Stomach (tissue), 9 donors: ENCODE measurements around the gene GFY. TPM values are rescaled to one million over a fixed set of nuclear protein-coding genes. Genes with fewer than 3 reads are reported as not detected.

Experiments used
- DNase-seq, 2 donors: peaks; one replicate each; pipeline versions ENCODE4 v3.0.0 to v3.0.0-alpha.2; 2013 to 2019
- H3K27ac ChIP-seq, 5 donors: fragments of 200-600 bp in 4 of 5; sonication (generic) in 4 of 5; one replicate each; pipeline ENCODE4 v1.5.1; 2013 to 2019; ENCODE audit warnings: mild to moderate bottlenecking in 1 of 5, moderate library complexity in 1 of 5
- H3K27me3 ChIP-seq, 3 donors: fragments of 200-600 bp; sonication (generic); one replicate each; pipeline ENCODE4 v1.5.1; 2017 to 2019; ENCODE audit warnings: mixed run types in 1 of 3
- H3K36me3 ChIP-seq, 4 donors: fragments of 200-600 bp; sonication (generic); 1 replicate in 3 of 4; 2 replicates in 1 of 4; pipeline ENCODE4 v1.5.1; 2016 to 2019
- H3K4me1 ChIP-seq, 4 donors: fragments of 200-600 bp; sonication (generic); one replicate each; pipeline ENCODE4 v1.5.1; 2016 to 2019
- H3K4me3 ChIP-seq, 4 donors: fragments of 200-600 bp; sonication (generic) in 3 of 4; one replicate each; pipeline ENCODE4 v1.5.1; 2016 to 2019; ENCODE audit warnings: mild to moderate bottlenecking in 1 of 4
- H3K9me3 ChIP-seq, 4 donors: fragments of 200-600 bp; sonication (generic); one replicate each; pipeline ENCODE4 v1.5.1; 2016 to 2019
- EP300 ChIP-seq: sonication (generic); formaldehyde crosslinking; IDR thresholded peaks from one replicate; pipeline ENCODE4 v1.6.1; 2017; ENCODE audit warnings: antibody characterized with exemption
- POLR2A ChIP-seq, 4 donors: fragments of 450-650 bp; IDR thresholded peaks; one replicate each; pipeline ENCODE4 v1.6.1; 2016; ENCODE audit warnings: antibody characterized with exemption in 4 of 4, control low read depth in 2 of 4, mild to moderate bottlenecking in 1 of 4, moderate library complexity in 1 of 4
- POLR2AphosphoS5 ChIP-seq, 3 donors: sonication (generic); formaldehyde crosslinking; IDR thresholded peaks; one replicate each; pipeline ENCODE4 v1.6.1; 2016; ENCODE audit warnings: antibody characterized with exemption in 3 of 3
- WGBS, 5 donors: extraction: QIAGEN DNeasy Blood & Tissue Kit in 3 of 5; methylation state at CpG; one replicate each; pipeline versions ENCODE4 v1.1.5 to v1.1.7; 2013 to 2018; 5-methylcytosine and 5-hydroxymethylcytosine counted together
- intact Hi-C: fragments of 100-400 bp; cut with DNase I; formaldehyde crosslinking; loops from one replicate; pipeline ENCODE4 v1.15.1; 2023; ENCODE audit warnings: low total_unique reads
- polyA plus RNA-seq, 3 donors: library from polyadenylated mRNA; stranded (reverse); fragments of 200-250 nt; gene quantifications; one replicate each; pipeline ENCODE4 v1.2.3, GENCODE V29; 2013
- total RNA-seq, 5 donors: library from RNA; depleted of rRNA; stranded (reverse); fragments of >200 nt; gene quantifications; one replicate each; pipeline versions ENCODE4 v1.1.0 to v1.2.3, GENCODE V29; 2014 to 2016
- TF ChIP-seq, protein P1 (sequence below), 7 experiments: fragments of 450-650 bp in 4 of 7; fragments of 200-600 bp in 3 of 7; sonication (generic) in 3 of 7; IDR thresholded peaks; one replicate each; pipeline ENCODE4 v1.5.1; 2016 to 2019; ENCODE audit warnings: antibody characterized with exemption in 7 of 7, control low read depth in 2 of 7, mild to moderate bottlenecking in 1 of 7
- donor health status: healthy with polysubstance abuse.
- donor health status: Bipolar disorder and iron deficiency.
- donor health status: healthy.

The GFY gene
- total and polyA plus RNA-seq, 8 donors: not detected

DNA sequence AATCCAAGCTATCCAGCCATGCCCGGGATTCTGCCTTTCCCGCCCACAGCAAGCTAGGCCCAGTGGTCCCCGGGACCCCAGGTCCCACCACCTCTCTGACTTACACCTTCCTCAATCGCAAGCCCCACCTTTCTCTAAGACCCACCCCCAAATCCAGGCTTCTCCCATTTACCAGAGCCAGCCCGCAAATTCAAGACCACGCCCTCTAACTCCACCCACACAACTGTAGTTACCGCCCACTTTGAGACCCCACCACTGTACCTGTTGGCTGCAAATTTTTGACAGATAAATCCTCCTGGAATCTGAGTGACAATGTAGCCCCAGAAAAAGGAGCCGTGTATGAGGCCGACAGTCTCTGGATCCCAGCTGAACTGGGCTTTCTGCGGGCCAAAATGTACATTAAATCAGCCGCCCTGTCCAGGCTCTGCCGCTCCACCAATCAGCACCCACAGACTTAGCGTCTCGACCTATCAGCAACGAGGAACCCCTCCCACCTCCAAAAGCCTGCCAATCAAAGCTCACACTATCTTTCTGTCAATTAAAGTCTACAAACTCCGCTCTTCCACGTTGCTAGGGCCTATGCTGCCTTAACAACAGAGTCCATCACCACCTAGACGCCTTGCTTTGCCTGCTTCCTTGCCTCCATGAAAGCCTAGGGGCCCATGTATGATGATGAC lies 9.9 kb downstream of the GFY start:
- Histone ChIP-seq H3K4me3 (no peak overlapping the region), H3K4me1 (peaks cover 0 to 18% (median 10%) of the 10 kb centered on the region in 4 donors), H3K9me3 (no peaks in the 10 kb centered on the region), H3K27ac (no peak overlapping the region), H3K27me3 (peaks cover 30 to 100% (median 98%) of the 10 kb centered on the region in 3 donors), H3K36me3 (no peaks in the 10 kb centered on the region)
- DNase-seq: no peak
- intact Hi-C loops: loop anchor here (5.0 kb wide), 1 partner anchor 38 kb away; no protein-coding TSS in a partner anchor
- TF ChIP-seq POLR2A (IDR thresholded peaks at IDR 0.05): no peak
- 84 to 88% (median 85%) methylated on average over 18 of the region's 18 CpGs for WGBS, 5 donors

DNA sequence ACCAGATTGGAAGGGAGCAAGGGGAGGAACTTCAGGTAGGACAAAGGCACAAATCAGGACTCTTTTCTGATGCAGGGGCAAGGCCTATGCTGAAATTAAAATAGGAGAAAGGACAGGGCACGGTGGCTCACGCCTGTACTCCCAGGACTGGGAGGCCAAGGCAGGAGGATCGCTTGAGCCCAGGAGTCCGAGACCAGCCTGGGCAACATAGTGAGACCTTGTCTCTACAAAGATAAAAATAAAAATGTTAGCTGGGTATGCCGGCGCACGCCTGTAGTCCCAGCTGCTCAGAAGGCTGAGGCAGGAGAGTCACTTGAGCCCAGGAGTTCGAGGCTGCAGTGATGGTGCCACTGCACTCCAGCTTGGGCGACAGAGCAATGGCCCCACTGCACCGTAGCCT lies 10.5 kb downstream of the GFY start:
- WGBS, 5 donors: 80 to 84% (median 82%) methylated on average over 10 of the region's 10 CpGs
- Histone ChIP-seq H3K4me3 (no peak overlapping the region), H3K36me3 (no peaks in the 10 kb centered on the region), H3K4me1 (peaks cover 0 to 18% (median 10%) of the 10 kb centered on the region in 4 donors), H3K9me3 (no peaks in the 10 kb centered on the region), H3K27ac (no peak overlapping the region), H3K27me3 (peaks cover 27 to 100% (median 98%) of the 10 kb centered on the region in 3 donors)
- intact Hi-C loops: no loop called here
- DNase-seq: no peak
- TF ChIP-seq POLR2A (IDR thresholded peaks at IDR 0.05) (no peak), POLR2AphosphoS5 (IDR thresholded peaks at IDR 0.05) (no peak), EP300 (no peak)
- TF ChIP-seq, protein P1, sequence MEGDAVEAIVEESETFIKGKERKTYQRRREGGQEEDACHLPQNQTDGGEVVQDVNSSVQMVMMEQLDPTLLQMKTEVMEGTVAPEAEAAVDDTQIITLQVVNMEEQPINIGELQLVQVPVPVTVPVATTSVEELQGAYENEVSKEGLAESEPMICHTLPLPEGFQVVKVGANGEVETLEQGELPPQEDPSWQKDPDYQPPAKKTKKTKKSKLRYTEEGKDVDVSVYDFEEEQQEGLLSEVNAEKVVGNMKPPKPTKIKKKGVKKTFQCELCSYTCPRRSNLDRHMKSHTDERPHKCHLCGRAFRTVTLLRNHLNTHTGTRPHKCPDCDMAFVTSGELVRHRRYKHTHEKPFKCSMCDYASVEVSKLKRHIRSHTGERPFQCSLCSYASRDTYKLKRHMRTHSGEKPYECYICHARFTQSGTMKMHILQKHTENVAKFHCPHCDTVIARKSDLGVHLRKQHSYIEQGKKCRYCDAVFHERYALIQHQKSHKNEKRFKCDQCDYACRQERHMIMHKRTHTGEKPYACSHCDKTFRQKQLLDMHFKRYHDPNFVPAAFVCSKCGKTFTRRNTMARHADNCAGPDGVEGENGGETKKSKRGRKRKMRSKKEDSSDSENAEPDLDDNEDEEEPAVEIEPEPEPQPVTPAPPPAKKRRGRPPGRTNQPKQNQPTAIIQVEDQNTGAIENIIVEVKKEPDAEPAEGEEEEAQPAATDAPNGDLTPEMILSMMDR (IDR thresholded peaks at IDR 0.05): no peak

DNA sequence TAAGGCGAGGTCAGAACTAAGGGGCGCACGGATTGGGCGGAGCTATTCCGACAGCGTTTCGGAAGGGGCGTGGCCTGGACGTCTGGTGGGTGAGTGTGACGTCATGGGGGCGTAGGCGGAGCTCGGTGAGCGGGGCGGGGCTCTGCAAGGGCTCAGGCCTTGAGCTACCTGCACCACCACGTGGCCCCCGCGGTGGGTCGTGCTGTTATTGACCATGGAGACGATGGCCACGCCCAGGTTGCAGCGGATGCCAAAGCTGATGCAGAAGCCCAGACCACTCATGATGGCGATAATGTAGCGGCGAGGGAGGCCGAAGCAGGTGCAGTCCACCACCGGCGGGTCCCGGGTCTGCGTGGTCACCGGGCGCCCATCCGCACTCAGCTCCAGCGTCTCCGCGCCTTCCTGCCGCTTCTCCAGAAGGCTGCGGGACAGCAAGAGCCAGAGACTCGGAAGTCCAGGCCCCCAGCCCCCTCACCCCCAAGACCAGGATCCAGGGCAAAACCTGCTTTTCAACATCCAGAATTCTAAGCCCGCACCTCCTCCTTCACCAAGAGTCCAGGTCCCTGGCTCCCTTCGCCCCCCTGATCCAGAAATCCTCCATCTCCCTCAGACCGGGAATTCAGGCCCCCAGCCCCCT lies 11.3 kb downstream of the GFY start:
- TF ChIP-seq EP300 (no peak), POLR2AphosphoS5 (IDR thresholded peaks at IDR 0.05) (no peak), POLR2A (IDR thresholded peaks at IDR 0.05) (no peak)
- TF ChIP-seq, protein P1 (IDR thresholded peaks at IDR 0.05): no peak
- 10 to 14% (median 11%) methylated on average over 22 to 42 of the region's 42 CpGs for whole genome bisulfite sequencing, 5 donors
- intact Hi-C loops: no loop called here
- Histone ChIP-seq H3K36me3 (no peaks in the 10 kb centered on the region), H3K27me3 (peaks cover 27 to 100% (median 98%) of the 10 kb centered on the region in 3 donors), H3K4me3 (no peak overlapping the region), H3K4me1 (peaks cover 0 to 25% (median 14%) of the 10 kb centered on the region in 4 donors), H3K27ac (no peak overlapping the region), H3K9me3 (no peaks in the 10 kb centered on the region)
- peak in 1 of 2 donors; percentile 76 for DNase-seq

DNA sequence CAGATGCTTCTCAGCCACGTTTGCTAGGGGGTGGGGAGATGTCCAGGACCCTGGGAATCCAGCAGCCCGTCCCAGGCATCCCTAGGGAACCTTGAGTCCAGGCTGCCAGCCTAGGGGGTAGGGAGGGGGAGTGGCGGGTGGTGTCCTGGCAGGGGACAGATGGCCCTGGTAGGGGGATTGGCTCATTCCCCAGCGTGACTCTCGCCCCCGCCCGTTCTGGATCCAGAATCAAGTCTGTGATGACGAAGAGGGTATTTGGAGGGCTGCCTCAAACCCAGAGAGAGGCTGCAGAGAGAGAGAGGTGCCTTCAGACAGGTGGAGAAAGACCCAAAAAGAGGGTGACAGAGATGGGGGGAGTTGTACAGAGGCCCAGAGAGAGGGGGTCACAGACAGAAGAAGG lies 12.0 kb downstream of the GFY start:
- DNase-seq: no peak
- no peaks in the 10 kb centered on the region for H3K36me3 ChIP-seq
- H3K4me1 ChIP-seq: peaks cover 0 to 30% (median 17%) of the 10 kb centered on the region in 4 donors
- no peak overlapping the region for H3K27ac ChIP-seq
- peaks cover 26 to 100% (median 98%) of the 10 kb centered on the region in 3 donors for H3K27me3 ChIP-seq
- no peaks in the 10 kb centered on the region for H3K9me3 ChIP-seq
- WGBS, 5 donors: 19 to 22% (median 20%) methylated on average over 8 of the region's 8 CpGs
- H3K4me3 ChIP-seq: no peak overlapping the region
- intact Hi-C loops: no loop called here
- no peak for TF ChIP-seq POLR2A (IDR thresholded peaks at IDR 0.05)
- TF ChIP-seq POLR2AphosphoS5 (IDR thresholded peaks at IDR 0.05): no peak
- TF ChIP-seq, protein P1 (IDR thresholded peaks at IDR 0.05): no peak
- no peak for TF ChIP-seq EP300

DNA sequence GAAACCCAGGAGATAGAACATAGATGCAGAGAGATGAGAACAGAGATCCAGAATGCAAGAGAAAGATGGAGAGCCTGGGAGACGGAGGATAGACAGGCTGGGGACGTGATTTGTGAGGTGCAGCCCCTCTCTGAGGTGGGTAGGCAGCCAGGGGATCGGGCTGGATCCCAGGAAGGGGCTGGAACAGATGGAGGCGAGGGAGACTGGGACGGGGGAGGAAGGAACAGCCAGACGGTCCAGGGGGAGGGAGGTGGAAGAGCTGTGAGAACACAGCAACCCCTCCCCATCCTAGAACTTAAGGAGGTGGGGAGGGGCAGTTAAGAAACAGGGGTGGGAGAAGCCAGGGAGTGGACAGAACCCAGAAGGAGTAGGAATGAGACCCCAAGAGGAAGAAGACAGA lies 13.1 kb downstream of the GFY start:
- H3K9me3 ChIP-seq: no peaks in the 10 kb centered on the region
- H3K4me3 ChIP-seq: no peak overlapping the region
- H3K36me3 ChIP-seq: no peaks in the 10 kb centered on the region
- 13 to 20% (median 15%) methylated on average over 6 of the region's 6 CpGs for WGBS, 5 donors
- H3K27me3 ChIP-seq: peaks cover 16 to 99% (median 89%) of the 10 kb centered on the region in 3 donors
- intact Hi-C loops: no loop called here
- H3K4me1 ChIP-seq: peaks cover 0 to 34% (median 20%) of the 10 kb centered on the region in 4 donors
- TF ChIP-seq, protein P1 (IDR thresholded peaks at IDR 0.05): no peak
- no peak for TF ChIP-seq POLR2A (IDR thresholded peaks at IDR 0.05)
- no peak for TF ChIP-seq POLR2AphosphoS5 (IDR thresholded peaks at IDR 0.05)
- TF ChIP-seq EP300: no peak
- no peak for DNase-seq
- no peak overlapping the region for H3K27ac ChIP-seq
